ENCODE data around the gene CFAP65. TPM values are rescaled to one million over a fixed set of nuclear protein-coding genes. Genes with fewer than 3 reads are reported as not detected.

Gene CFAP65
- total RNA-seq, 1 donor: 0.10 TPM

DNA sequence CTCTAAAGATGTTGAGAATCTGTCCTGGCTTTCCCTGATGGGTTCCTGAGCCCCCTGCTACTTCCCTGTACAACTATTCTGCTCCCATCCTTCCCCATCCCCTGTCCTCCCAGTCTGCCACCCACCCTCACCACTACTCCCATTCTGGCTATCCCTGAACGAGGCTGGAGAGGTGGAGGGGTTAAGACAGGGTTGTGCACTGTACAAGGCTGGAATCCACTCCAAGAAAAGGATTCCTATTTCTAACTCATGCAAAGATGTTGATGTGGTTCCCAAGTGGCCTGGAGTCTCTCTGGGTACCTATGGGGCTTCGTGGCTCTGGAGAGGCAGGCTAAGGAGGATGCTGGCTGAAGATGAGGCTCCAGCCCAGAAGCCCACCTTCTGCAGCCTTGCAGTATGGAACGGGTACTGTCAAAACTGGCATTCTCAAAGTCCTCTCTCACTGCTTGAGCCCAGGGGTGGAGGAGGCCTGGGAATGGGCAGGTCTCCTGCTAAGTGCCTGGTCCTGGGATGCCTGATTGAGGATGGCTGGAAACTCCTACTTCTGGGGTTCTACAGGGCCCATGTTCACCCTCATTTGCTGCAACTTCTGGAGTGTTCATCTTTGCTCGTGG, 55.1 kb downstream of the CFAP65 start:
- Histone ChIP-seq H3K4me3 (ENCODE audit: low read length) (no peak overlapping the region), H3K4me1 (ENCODE audit: insufficient read depth, low read length) (peaks cover 22% of the 10 kb centered on the region), H3K27me3 (ENCODE audit: insufficient read depth, low read length) (peaks cover 84% of the 10 kb centered on the region), H3K9me3 (ENCODE audit: low read depth, low read length) (no peaks in the 10 kb centered on the region)

- Histone ChIP-seq H3K4me1 (ENCODE audit: insufficient read depth, low read length) (peaks cover 28% of the 10 kb centered on the region), H3K27me3 (ENCODE audit: insufficient read depth, low read length) (peaks cover 83% of the 10 kb centered on the region), H3K9me3 (ENCODE audit: low read depth, low read length) (no peaks in the 10 kb centered on the region), H3K4me3 (ENCODE audit: low read length) (no peak overlapping the region)
Measured at GRCh38 chr2:218985325-218986091, 55.8 kb downstream of the CFAP65 start.

GRCh38 chr2:218985021-218985324, 56.3 kb downstream of the CFAP65 start, which contains the start of gene FEV:
Gene FEV, minus strand, starts transcription at chr2:218985184. Its CDS starts 109 bp downstream, at chr2:218985075.
- H3K4me3 ChIP-seq (ENCODE audit: low read length): no peak within 1 kb of the TSS
- H3K4me1 ChIP-seq (ENCODE audit: insufficient read depth, low read length): peaks cover 31% of the 10 kb centered on the region
- H3K27me3 ChIP-seq (ENCODE audit: insufficient read depth, low read length): peaks cover 80% of the 10 kb centered on the region
- H3K9me3 ChIP-seq (ENCODE audit: low read depth, low read length): no peaks in the 10 kb centered on the region

- Histone ChIP-seq H3K4me1 (ENCODE audit: insufficient read depth, low read length) (peaks cover 33% of the 10 kb centered on the region), H3K4me3 (ENCODE audit: low read length) (no peak overlapping the region), H3K27me3 (ENCODE audit: insufficient read depth, low read length) (peaks cover 80% of the 10 kb centered on the region), H3K9me3 (ENCODE audit: low read depth, low read length) (no peaks in the 10 kb centered on the region)
Measured at GRCh38 chr2:218984239-218985020, 56.9 kb downstream of the CFAP65 start.

- no peaks in the 10 kb centered on the region for H3K9me3 ChIP-seq (ENCODE audit: low read depth, low read length)
- H3K4me3 ChIP-seq (ENCODE audit: low read length): no peak overlapping the region
- peaks cover 33% of the 10 kb centered on the region for H3K4me1 ChIP-seq (ENCODE audit: insufficient read depth, low read length)
- H3K27me3 ChIP-seq (ENCODE audit: insufficient read depth, low read length): peaks cover 75% of the 10 kb centered on the region
Measured at GRCh38 chr2:218983934-218984238, 57.4 kb downstream of the CFAP65 start.

GRCh38 chr2:218983263-218983933, 57.9 kb downstream of the CFAP65 start:
- Histone ChIP-seq H3K9me3 (ENCODE audit: low read depth, low read length) (no peaks in the 10 kb centered on the region), H3K4me3 (ENCODE audit: low read length) (no peak overlapping the region), H3K4me1 (ENCODE audit: insufficient read depth, low read length) (peaks cover 33% of the 10 kb centered on the region), H3K27me3 (ENCODE audit: insufficient read depth, low read length) (peaks cover 73% of the 10 kb centered on the region)

DNA sequence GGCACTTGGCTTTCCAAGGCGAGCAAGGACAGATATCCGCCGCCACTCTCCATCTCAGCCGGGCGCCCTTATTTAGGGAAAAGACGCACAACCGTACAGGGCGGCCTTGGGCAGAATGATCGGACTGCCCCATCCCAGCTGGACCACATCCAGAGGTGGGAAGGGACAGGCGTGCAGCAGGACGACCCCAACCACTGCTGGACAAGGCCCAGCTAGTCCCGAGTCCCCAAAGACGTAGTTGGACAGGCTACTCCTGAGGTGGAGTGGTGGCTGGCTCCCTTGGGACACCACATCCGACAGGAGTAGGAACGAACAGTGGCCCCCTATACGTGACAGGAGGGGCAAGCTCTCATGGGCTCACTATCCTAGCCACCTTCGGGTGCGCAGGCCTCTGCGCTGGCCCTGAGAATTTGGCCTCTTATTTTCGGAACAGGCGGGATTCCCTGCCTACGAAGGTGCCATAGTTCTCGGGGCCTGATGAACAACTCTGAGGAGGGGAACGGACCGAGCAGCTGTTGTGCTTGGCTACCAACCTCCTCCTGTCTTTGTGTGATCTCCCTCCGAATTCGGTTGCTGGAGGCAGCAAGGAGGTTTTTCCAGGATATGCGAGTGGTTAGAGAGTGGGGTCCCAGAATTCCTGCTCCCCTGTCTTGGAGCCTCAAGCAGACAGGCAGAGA, 58.6 kb downstream of the CFAP65 start:
- Histone ChIP-seq H3K4me1 (ENCODE audit: insufficient read depth, low read length) (peaks cover 33% of the 10 kb centered on the region), H3K9me3 (ENCODE audit: low read depth, low read length) (no peaks in the 10 kb centered on the region), H3K27me3 (ENCODE audit: insufficient read depth, low read length) (peaks cover 71% of the 10 kb centered on the region), H3K4me3 (ENCODE audit: low read length) (no peak overlapping the region)

- H3K4me3 ChIP-seq (ENCODE audit: low read length): no peak overlapping the region
Measured at GRCh38 chr2:218981881-218982585, 59.3 kb downstream of the CFAP65 start.

GRCh38 chr2:218981390-218981880, 59.9 kb downstream of the CFAP65 start:
- peaks cover 73% of the 10 kb centered on the region for H3K27me3 ChIP-seq (ENCODE audit: insufficient read depth, low read length)
- no peak overlapping the region for H3K4me3 ChIP-seq (ENCODE audit: low read length)
- H3K4me1 ChIP-seq (ENCODE audit: insufficient read depth, low read length): peaks cover 33% of the 10 kb centered on the region
- no peaks in the 10 kb centered on the region for H3K9me3 ChIP-seq (ENCODE audit: low read depth, low read length)

More at GRCh38 chr2:218981881-218982585, 59.3 kb downstream of the CFAP65 start:
- H3K9me3 ChIP-seq (ENCODE audit: low read depth, low read length): no peaks in the 10 kb centered on the region
- H3K4me1 ChIP-seq (ENCODE audit: insufficient read depth, low read length): peaks cover 33% of the 10 kb centered on the region
- H3K27me3 ChIP-seq (ENCODE audit: insufficient read depth, low read length): peaks cover 73% of the 10 kb centered on the region

DNA sequence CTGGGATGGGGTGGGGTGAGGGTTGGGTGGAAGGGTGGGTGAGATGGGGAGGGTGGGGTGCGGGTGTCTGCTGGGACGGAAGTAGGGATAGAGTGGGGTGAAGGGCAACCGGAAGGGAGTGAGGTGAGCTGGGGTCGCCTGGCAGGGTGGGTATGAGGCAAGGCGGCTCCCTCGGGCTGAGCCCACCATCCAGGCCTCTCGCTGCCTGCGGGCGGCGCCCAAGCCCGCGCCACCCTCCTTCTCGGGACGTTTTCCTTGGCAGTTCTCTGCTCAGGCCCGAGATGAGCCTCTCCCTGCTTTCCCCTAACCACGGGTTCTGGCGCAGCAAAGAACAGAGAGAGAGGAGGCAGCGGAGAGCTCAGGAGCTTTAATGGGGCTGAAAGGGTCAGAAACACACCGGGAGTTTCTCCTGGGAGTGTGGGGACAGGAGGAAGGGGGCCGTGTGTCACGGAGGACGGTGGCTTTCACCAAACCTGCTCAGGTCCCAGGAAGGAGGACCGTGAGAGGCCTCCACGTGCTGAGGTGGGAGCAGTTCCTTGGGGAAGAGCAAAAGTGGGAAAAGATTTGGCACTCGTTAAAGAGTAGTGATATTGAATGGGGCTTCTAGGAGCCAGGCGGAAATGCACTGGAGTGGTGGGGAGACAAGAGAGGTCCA, 60.5 kb downstream of the CFAP65 start:
- peaks cover 33% of the 10 kb centered on the region for H3K4me1 ChIP-seq (ENCODE audit: insufficient read depth, low read length)
- H3K9me3 ChIP-seq (ENCODE audit: low read depth, low read length): no peaks in the 10 kb centered on the region
- no peak overlapping the region for H3K4me3 ChIP-seq (ENCODE audit: low read length)
- H3K27me3 ChIP-seq (ENCODE audit: insufficient read depth, low read length): peaks cover 67% of the 10 kb centered on the region

DNA sequence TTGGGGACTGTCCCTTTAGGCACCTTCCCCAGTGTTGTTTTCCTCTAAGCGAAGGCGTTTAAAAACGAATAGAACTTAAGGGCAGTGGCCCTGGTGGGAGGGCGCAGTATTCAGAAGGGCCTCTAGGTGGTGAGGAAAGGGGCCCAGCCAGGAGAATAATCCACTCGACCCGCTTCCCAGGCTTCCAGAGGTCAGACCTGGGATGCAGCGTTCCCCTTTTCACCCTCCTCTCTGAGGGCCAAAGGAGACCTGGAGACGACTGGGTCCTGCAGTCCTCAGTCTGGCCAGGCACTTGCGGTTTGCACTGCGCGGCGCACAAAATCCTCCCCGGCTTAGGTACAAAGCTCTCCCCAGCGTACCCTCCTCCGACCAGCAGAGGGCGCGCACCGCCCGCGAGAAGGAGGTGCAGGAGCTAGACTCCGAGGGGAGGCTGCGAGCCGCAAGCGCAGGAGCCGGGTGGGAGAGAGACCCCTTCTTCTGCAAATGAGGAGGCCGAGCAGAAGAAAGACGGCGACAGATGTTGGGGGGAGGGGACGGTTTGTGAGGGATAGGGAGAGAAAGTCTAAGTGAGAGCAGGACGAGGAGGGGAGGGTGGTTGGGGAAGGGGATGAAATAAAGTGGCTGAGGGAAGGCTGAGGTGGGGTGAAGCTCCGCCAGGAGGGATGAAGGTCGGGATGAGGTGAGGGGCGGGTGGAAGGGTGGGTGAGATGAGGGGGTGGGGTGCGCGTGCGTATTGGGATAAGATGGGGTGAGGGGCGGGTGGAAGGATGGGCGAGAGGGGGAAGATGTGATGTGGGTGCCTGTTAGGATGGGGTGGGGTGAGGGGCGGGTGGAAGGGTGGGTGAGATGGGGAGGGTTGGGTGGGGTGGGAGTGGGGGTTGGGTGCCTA, 61.2 kb downstream of the CFAP65 start:
- no peaks in the 10 kb centered on the region for H3K9me3 ChIP-seq (ENCODE audit: low read depth, low read length)
- peaks cover 69% of the 10 kb centered on the region for H3K27me3 ChIP-seq (ENCODE audit: insufficient read depth, low read length)
- H3K4me1 ChIP-seq (ENCODE audit: insufficient read depth, low read length): peaks cover 33% of the 10 kb centered on the region
- H3K4me3 ChIP-seq (ENCODE audit: low read length): no peak overlapping the region

DNA sequence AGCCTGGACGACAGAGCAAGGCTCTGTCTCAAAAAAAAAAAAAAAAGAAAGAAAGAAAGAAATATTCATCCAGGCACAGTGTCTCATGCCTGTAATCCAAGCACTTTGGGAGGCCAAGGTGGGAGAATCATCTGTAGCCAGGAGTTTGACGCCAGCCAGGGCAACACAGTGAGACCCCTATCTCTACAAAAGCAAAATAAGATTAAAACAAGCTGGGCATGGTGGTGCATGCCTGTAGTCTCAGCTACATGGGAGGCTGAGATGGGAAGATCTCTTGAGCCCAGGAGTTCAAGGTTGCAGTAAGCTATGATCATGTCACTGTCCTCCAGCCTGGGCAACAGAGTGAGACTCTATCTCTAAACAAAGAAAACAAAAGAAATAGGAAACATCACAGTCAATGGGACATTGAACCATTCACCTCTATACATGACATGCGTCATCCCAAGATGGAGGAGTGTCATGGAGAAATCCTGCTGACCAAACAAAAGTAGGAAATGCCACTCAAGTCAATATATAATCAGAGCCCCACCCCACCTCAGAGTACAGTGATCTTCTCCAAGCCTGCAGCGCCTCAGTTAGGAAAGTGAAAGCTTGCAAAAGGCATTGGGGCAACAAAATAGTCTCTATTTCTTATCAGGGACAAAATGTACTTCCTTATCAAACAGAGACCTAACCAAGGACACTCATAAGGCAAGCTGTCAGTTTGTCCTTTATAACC, 66.1 kb downstream of the CFAP65 start:
- Histone ChIP-seq H3K9me3 (ENCODE audit: low read depth, low read length) (no peaks in the 10 kb centered on the region), H3K27me3 (ENCODE audit: insufficient read depth, low read length) (peaks cover 67% of the 10 kb centered on the region), H3K4me3 (ENCODE audit: low read length) (no peak overlapping the region), H3K4me1 (ENCODE audit: insufficient read depth, low read length) (peaks cover 5% of the 10 kb centered on the region)
